Keratinocyte (primary cell): ENCODE measurements around the gene ENTHD1. TPM values are rescaled to one million over a fixed set of nuclear protein-coding genes. Genes with fewer than 3 reads are reported as not detected.

Experiments used
- DNase-seq: peaks from one replicate; pipeline ENCODE4 v3.0.0-alpha.2; 2011; ENCODE audit warnings: low read depth, missing footprints, low spot score
- FAIRE-seq: peaks from 2 replicates; lab custom pipeline; 2011; peaks lifted over from hg19 to GRCh38; lab: Jason Lieb, UNC
- H2AFZ ChIP-seq: 2 replicates; pipeline ENCODE4 v1.6.0; 2012; ENCODE audit warnings: low read length, control low read depth, inconsistent platforms; ENCODE audit not compliant: control insufficient read depth
- H3K27ac ChIP-seq: 2 replicates; pipeline ENCODE4 v1.5.1; 2011; ENCODE audit warnings: low read length; ENCODE audit not compliant: control insufficient read depth, insufficient read depth
- H3K27me3 ChIP-seq: 3 replicates; pipeline ENCODE4 v1.6.0; 2011; ENCODE audit warnings: low read length; ENCODE audit not compliant: control insufficient read depth, insufficient read depth; ENCODE audit errors: extremely low read depth
- H3K36me3 ChIP-seq, 2 experiments: 2 replicates in 1 of 2; 3 replicates in 1 of 2; pipeline ENCODE4 v1.5.1; 2011; ENCODE audit warnings: low read length in 2 of 2, mild to moderate bottlenecking in 1 of 2; ENCODE audit not compliant: control insufficient read depth in 2 of 2, insufficient read depth in 2 of 2; ENCODE audit errors: extremely low read depth in 1 of 2
- H3K4me1 ChIP-seq: 3 replicates; pipeline ENCODE4 v1.5.1; 2011; ENCODE audit warnings: low read length; ENCODE audit not compliant: control insufficient read depth, insufficient read depth; ENCODE audit errors: extremely low read depth
- H3K4me2 ChIP-seq: 3 replicates; pipeline ENCODE4 v1.6.0; 2011; ENCODE audit warnings: low read depth, low read length; ENCODE audit not compliant: control insufficient read depth, insufficient read depth; ENCODE audit errors: extremely low read depth
- H3K4me3 ChIP-seq, 3 experiments: fragments of 200-600 bp in 1 of 3; sonication (generic) in 1 of 3; 2 replicates in 2 of 3; 3 replicates in 1 of 3; pipeline ENCODE4 v1.5.1; 2011 to 2016; ENCODE audit warnings: low read length in 3 of 3, mild to moderate bottlenecking in 3 of 3, control low read depth in 2 of 3, inconsistent platforms in 1 of 3, low read depth in 1 of 3, mixed read lengths in 1 of 3, mixed run types in 1 of 3, moderate library complexity in 1 of 3; ENCODE audit not compliant: control insufficient read depth in 2 of 3, insufficient read depth in 2 of 3; ENCODE audit errors: extremely low read depth in 1 of 3
- H3K79me2 ChIP-seq: 2 replicates; pipeline ENCODE4 v1.6.0; 2012; ENCODE audit warnings: low read length; ENCODE audit not compliant: control insufficient read depth, insufficient read depth
- H3K9ac ChIP-seq: 3 replicates; pipeline ENCODE4 v1.6.0; 2011; ENCODE audit warnings: low read length; ENCODE audit not compliant: control insufficient read depth, insufficient read depth; ENCODE audit errors: extremely low read depth
- H3K9me1 ChIP-seq: 3 replicates; pipeline ENCODE4 v1.6.0; 2011; ENCODE audit warnings: low read length; ENCODE audit not compliant: control insufficient read depth, insufficient read depth; ENCODE audit errors: extremely low read depth
- H3K9me3 ChIP-seq: 2 replicates; pipeline ENCODE4 v1.5.1; 2012; ENCODE audit warnings: low read depth, low read length; ENCODE audit not compliant: control insufficient read depth
- H4K20me1 ChIP-seq: 3 replicates; pipeline ENCODE4 v1.6.0; 2011; ENCODE audit warnings: low read length; ENCODE audit not compliant: control insufficient read depth, insufficient read depth; ENCODE audit errors: extremely low read depth
- CTCF ChIP-seq, 3 experiments: IDR thresholded peaks in 1 of 3; conservative IDR thresholded peaks in 1 of 3; optimal IDR thresholded peaks in 1 of 3; 2 replicates in 2 of 3; 3 replicates in 1 of 3; pipeline versions ENCODE3 to v1.5.1; 2011; ENCODE audit warnings: low read length in 3 of 3, mild to moderate bottlenecking in 3 of 3, moderate library complexity in 2 of 3, control low read depth in 1 of 3, inconsistent platforms in 1 of 3; ENCODE audit not compliant: insufficient read depth in 2 of 3; ENCODE audit errors: extremely low read depth in 1 of 3
- EZH2 ChIP-seq: IDR thresholded peaks from one replicate; pipeline ENCODE4 v1.6.1; 2012; ENCODE audit warnings: inconsistent platforms, mild to moderate bottlenecking, low read length, moderate library complexity
- dilution Hi-C: fragments of 300-500 bp; cut with MboI; formaldehyde crosslinking; loops from one replicate; pipeline ENCODE4 v1.7.0; 2020; ENCODE audit warnings: low sequenced_read_pairs; ENCODE audit not compliant: extremely low pct_ligation_motif_present
- polyA plus RNA-seq, 5 experiments: library from polyadenylated mRNA; depleted of rRNA in 3 of 5; stranded (reverse) in 3 of 5; stranded (forward) in 1 of 5; unstranded in 1 of 5; fragments of >200 nt; gene quantifications; 1 replicate in 1 of 5; 2 replicates in 3 of 5; 3 replicates in 1 of 5; pipeline versions ENCODE4 v1.2.1 to v1.2.3, GENCODE V29; 2011 to 2012; ENCODE audit warnings: missing spikeins in 2 of 5, low read depth in 1 of 5, low replicate concordance in 1 of 5

Gene ENTHD1
- polyA plus RNA-seq, 1 donor (not counting 4 experiments of a cell fraction or from before 2014, with no cell fraction given) = not detected

DNA sequence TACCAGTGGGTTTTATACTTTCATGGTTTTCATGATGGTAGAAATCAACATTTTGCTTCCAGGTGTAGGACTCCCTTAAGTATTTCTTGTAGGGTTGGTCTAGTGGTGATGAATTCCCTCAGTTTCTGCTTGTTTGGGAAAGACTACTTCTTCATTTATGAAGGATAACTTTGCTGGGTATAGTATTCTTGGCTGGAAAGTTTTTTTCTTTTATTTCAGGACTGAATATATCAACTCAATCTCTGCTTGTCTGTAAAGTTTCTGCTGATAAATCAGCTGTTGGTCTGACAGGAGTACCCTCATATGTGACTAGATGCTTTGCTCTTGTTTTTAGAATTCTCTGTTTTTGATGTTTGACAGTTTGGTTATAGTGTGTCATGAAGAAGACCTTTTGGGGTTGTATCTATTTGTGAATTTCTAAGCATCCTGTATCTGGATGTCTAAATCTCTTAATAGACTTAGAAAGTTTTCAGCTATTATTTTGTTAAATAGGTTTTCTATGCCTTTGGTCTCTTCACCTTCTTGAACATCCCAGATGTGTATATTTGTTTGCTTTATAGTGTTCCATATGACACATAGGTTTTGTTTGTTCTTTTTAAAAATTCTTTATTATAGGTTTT lies 95.9 kb downstream of the ENTHD1 start:
- H3K4me3 ChIP-seq = no peak overlapping the region
- dilution Hi-C loops = no loop called here
- no peak overlapping the region for H3K4me2 ChIP-seq
- H3K27me3 ChIP-seq = peaks cover 8% of the 10 kb centered on the region
- no peaks in the 10 kb centered on the region for H3K36me3 ChIP-seq
- FAIRE-seq (no peak), DNase-seq (no peak)
- no peak overlapping the region for H2AFZ ChIP-seq
- H4K20me1 ChIP-seq = no peaks in the 10 kb centered on the region
- H3K9me3 ChIP-seq = peaks cover 4% of the 10 kb centered on the region
- H3K79me2 ChIP-seq = no peaks in the 10 kb centered on the region
- TF ChIP-seq EZH2 = no peak
- no peak for TF ChIP-seq CTCF (optimal IDR thresholded peaks at IDR 0.05 in 1 of 3, IDR thresholded peaks at IDR 0.05 in 1 of 3, conservative IDR thresholded peaks at IDR 0.05 in 1 of 3; ENCODE audit: extremely low read depth in 1 of 3, insufficient read depth in 2 of 3, low read length in 3 of 3)
- H3K9me1 ChIP-seq = no peaks in the 10 kb centered on the region
- H3K9ac ChIP-seq = no peak overlapping the region
- H3K4me1 ChIP-seq = no peaks in the 10 kb centered on the region
- H3K27ac ChIP-seq = no peak overlapping the region

- Histone ChIP-seq H3K27ac (no peak overlapping the region), H3K27me3 (peaks cover 13% of the 10 kb centered on the region), H4K20me1 (no peaks in the 10 kb centered on the region), H3K4me3 (no peak overlapping the region), H2AFZ (no peak overlapping the region), H3K79me2 (no peaks in the 10 kb centered on the region), H3K4me1 (no peaks in the 10 kb centered on the region), H3K9me1 (no peaks in the 10 kb centered on the region), H3K9ac (no peak overlapping the region), H3K9me3 (no peaks in the 10 kb centered on the region), H3K36me3 (no peaks in the 10 kb centered on the region), H3K4me2 (no peak overlapping the region)
- dilution Hi-C loops = no loop called here
- TF ChIP-seq EZH2 (no peak), CTCF (optimal IDR thresholded peaks at IDR 0.05 in 1 of 3, IDR thresholded peaks at IDR 0.05 in 1 of 3, conservative IDR thresholded peaks at IDR 0.05 in 1 of 3; ENCODE audit: extremely low read depth in 1 of 3, insufficient read depth in 2 of 3, low read length in 3 of 3) (no peak)
- FAIRE-seq = no peak
- no peak for DNase-seq
Observed at GRCh38 chr22:39789788-39790187, 103.8 kb downstream of the ENTHD1 start.
